ENCODE measurements around the gene PLA2G4A.

Gene PLA2G4A

DNA sequence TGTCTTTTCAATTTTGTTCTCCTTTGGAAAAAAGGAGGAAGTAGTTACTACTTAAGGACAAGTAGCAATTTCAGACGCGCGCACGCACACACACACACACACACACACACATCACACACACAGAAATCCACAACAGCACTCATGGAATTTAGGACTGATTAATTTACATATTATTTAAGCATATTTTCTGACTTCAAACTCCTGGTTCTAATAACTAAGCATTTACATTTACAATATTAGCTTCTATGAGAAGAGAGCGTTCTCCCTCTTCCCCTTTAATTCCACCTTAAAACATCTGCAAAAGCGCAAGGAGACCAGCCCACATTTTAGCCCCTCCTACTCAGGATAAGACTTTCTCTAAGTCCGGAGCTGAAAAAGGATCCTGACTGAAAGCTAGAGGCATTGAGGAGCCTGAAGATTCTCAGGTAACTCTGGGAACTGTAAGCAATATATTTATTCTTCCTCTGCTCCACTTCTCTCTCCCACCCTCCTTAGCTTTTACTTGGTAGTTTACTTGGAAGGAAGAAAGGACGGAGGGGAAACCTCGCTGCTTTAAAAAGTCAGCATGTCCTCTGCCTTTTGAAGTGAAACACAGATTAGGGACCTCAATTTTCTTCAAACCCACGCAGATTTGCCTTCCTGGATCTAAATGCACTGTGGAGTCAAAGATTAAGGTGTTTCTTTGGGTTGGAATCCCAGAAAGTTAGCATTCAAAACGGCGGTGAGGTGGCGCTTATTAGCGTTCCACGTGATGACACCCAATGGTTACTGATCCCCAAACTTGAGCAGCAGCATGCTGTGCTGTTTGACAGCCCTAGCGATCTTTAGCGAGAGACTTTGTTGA is at the start of gene PLA2G4A:
Gene PLA2G4A (plus strand): TSS at position 339 of the 844 bp plus-strand sequence. CDS start 25,406 bp downstream, outside the sequence.
- in situ Hi-C loops (cut with MboI; ENCODE audit: low sequenced_read_pairs) = no loop called here

DNA sequence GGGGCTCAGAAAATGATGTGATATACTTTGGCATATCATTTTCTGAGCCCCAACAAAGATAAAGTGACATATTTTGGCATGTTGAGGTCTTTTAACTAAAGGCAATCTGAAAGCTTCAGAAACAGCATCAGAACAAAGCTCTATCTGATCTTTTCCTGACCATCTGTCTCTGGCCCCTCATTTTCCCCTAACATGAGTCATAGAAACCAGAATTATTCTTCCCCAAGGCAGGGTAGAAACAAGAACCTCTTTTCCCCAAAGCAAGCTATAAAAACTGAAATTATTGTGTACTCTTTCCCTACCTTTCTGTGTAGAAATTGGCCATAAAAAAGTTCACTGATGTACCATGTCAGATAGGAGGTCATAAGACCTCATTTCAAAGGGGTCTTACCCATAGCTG is 48.7 kb upstream of the PLA2G4A start:
- in situ Hi-C loops (cut with MboI; ENCODE audit: low sequenced_read_pairs) = no loop called here

DNA sequence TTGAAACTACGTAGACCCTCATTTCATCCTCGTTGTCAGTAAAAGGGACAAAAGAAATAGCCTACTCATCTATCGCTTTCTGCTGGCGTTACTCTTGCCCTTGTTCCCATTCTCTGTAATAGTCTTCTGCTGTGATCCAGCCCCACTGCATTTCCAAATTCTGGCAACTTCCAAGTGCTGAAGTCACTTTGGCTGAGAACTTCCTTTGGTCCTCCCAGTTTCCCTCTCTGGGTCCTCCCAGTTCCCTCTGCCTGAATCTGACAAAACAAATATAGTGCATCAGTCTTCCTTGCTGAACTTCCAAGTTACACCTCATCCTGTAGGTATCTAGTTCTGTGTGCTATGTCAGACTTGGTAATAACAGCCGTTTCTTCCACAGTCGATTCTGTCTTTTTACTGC is 47.0 kb upstream of the PLA2G4A start:
- in situ Hi-C loops (cut with MboI; ENCODE audit: low sequenced_read_pairs) = no loop called here

DNA sequence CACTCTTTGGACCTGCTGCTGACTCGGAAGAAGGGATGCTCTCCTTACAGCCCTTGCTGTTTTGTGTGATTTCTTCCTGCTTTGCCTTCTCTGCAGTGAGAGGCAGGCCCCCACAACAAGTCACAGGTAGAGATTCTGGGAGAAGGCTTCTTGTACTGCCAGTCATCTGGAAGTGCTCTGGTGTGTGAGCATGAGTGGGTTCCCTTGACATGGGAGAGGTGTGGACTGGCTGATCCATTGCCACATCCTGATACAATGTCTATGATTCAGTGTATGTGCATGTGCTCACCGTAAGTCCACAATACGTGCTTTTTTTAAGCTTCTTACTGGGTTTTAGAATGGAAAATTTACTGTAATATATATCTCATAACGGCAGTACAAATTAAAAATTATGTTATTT is 46.0 kb upstream of the PLA2G4A start:
- in situ Hi-C loops (cut with MboI; ENCODE audit: low sequenced_read_pairs) = no loop called here

DNA sequence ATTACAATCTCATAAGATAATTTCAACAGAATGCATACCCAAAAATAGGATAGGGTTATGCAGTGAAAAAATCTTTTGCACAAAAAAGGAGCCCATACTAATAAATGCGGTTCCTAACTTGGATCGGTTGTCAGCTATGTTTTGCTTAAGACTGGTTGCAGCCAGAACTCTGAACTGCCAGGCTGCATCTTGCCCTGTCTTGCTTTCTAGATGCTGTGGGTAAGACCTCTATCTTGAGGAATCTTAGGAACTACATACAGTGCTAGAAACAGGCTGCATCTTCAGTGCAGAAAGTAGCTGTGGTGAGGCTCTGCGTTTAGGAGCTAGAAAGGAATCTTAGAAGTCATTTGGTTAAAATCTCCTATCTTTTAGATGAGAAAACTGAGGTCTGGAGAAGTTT is 45.6 kb upstream of the PLA2G4A start:
- in situ Hi-C loops (cut with MboI; ENCODE audit: low sequenced_read_pairs) = no loop called here

DNA sequence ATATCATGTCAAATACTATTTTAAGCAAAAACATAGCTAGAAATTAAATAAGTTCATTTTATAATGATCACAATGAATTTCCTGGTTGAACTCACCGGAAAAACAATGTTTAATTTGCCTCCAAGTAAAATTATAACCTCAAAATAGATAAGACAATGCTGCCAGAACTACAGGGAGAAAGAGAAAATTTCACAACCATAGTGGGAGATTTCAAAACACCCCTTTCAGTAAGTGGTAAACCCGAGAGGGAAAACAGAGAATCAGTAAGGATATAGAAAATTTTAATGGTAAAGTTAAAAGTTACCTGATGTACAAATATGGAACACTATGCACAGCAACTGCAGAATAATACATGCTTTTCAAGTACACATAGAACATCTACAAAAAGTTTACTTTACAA is 43.2 kb upstream of the PLA2G4A start:
- in situ Hi-C loops (cut with MboI; ENCODE audit: low sequenced_read_pairs) = no loop called here

DNA sequence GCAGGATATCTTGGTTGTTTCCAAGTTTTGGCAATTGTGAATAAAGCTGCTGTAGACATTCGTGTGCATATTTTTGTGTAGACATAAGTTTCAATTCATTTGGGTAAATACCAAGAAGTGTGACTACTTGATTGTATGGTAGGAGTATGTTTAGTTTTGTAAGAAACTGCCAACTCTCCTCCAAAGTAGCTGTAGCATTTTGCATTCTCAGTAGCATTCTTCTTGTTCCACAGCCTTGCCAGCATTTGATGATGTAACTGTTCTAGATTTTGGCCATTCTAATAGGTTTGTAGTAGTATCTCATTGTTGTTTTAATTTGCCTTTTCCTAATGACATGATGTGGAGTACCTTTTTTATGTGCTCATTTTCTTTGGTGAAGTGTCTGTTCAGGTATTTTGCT is 38.6 kb upstream of the PLA2G4A start:
- in situ Hi-C loops (cut with MboI; ENCODE audit: low sequenced_read_pairs) = no loop called here

DNA sequence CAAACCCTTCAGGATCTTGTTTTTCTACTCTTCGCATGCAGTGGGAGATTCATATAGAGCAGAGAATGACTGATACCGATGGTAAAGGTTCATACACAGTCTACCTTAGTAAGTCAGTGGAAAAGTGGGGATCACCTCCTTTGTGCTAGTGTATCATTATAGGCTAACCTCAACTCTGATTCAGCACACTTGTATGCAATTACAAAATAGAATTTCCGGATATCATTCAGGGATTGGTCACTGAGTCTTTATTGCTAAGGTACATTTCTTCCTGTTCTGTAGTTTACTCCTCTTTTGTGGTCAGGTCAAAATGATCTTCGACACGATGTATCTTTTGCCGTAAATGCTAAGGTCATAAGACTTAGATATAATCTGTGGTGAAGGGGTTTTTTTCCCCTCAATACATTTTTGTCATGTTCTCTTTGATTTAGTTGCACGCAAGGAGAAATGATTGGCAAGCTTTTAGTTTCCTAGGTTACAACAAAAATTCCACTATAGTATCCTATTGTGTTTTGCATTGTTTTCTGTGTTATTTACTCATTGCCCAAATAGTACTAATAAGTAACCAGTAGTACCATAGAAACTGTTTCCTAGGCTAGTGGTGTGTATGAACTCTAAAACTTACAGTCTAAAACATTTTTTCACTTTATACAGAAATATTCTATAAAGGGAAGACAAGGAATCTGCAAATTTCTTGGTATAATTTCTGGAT is 35.7 kb upstream of the PLA2G4A start:
- in situ Hi-C loops (cut with MboI; ENCODE audit: low sequenced_read_pairs) = no loop called here

DNA sequence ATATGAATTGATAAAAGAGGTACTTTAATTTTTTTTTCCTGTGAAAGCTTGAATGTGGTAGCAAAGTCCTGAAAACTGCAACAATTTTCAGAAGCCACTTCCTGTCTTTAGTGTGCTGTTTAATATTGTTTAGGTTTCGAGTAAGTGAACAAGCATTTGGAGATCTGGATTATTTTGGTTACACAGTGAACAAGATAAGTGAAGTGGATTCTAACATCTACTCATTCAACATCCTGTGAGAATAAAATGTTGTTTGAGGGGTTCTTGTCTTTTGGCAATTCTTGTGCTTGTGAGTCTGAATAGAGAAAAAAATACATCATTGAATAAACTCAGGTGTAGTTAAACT is 35.2 kb upstream of the PLA2G4A start:
- in situ Hi-C loops (cut with MboI; ENCODE audit: low sequenced_read_pairs) = no loop called here

DNA sequence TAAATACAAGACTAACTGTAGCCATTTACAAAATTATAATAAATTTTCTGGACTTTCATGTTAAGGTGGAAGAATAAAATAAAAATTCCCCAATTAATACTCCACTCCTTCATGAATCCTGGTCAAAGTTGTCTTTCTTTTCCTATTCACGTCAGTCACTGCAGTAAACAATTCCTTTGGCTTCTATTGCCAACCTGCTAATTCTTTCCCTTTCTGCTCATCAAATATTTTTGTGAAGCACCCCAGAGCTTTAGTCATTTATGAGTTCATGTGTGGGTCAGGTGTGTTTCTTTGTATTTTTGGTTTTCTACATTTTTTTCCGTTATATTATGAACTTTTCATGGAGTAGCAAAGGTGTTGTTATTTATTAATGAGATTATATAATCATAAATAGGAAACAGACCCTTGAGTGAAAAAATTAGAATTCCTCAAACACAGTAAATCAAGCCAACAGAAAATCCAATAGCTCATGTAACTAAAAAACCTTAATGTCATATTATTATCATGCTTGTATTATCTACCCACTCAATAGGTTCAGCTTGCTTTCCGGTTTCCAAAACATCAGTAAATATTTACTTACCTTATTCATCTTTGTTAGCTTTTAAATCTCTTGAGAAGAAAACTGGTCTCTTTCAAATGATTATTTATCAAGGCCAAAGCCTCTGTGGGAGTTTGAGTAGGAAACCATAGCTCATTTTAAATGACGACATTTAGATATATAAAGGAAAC is 29.6 kb upstream of the PLA2G4A start:
- in situ Hi-C loops (cut with MboI; ENCODE audit: low sequenced_read_pairs) = no loop called here

DNA sequence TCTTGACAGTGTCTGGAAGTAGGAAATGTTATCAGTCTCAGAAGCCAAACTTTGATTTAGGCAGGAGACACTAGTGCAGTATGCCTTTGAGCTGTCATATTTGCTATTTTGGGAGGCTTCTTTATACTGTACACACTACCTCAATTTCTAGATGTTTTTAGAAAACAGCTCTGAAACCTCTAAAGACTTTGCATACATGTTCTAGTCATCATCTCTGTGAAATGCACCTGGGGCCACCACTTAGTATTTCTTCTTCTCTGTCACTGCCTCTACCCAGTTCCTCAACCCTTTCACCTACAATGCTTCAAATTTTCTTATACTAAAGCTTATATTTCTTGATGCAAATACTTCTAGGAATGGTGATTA is 29.1 kb upstream of the PLA2G4A start:
- in situ Hi-C loops (cut with MboI; ENCODE audit: low sequenced_read_pairs) = no loop called here

DNA sequence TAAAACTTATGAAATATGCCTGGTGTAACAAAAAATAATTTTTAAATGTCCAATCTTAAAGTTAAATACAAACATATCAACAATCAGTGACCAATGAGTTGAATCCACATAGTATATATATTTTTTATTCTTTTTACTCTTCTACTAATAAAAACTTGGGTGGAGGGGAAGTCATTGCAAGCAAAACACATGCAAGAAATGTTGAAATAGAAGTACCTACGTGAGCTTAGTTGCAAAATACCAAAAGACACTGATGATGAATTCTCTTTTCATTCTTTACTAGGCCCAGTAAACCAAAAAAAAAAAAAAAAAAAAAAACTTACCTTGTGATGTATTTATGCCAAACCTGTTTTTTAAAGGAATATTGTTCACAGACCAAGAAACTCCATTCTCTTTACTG is 26.4 kb upstream of the PLA2G4A start:
- in situ Hi-C loops (cut with MboI; ENCODE audit: low sequenced_read_pairs) = no loop called here

DNA sequence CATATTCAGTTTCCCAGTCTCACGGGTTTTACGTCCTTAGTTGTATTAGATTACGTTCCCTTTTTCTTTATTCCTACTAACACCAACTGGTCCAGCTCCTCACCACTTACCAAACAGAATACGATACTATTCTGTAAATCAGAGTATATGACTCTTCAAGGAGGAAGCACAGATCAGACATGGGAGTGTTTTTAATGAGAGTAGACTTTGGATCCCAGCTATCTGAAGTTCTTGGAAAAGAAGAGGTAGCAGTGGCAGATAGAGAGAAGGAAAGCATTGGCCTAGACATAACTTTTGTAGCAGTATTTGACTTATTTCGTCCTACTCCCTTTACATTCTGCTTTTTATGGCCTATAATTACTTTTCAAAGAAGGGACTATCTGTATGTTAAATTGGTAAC is 24.1 kb upstream of the PLA2G4A start:
- in situ Hi-C loops (cut with MboI; ENCODE audit: low sequenced_read_pairs) = no loop called here

DNA sequence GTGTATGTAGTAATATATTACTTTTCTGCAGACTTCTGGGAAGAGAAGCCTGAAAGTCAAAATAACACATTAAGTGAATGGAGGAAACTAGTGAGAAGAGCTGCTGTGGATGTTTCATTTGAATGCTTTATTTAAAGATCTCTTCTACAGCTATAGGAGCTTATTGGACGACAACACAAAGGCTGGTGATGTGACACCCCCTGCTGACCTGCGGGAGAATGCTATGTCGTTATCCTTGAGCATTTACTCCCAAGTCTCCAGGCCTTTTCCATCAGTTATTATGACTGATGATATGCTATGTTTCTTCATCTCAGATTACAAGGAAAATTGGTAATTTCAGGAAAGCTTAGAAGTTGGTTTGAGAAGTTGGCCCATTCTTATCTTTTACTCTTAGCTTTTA is 22.3 kb upstream of the PLA2G4A start:
- in situ Hi-C loops (cut with MboI; ENCODE audit: low sequenced_read_pairs) = no loop called here

DNA sequence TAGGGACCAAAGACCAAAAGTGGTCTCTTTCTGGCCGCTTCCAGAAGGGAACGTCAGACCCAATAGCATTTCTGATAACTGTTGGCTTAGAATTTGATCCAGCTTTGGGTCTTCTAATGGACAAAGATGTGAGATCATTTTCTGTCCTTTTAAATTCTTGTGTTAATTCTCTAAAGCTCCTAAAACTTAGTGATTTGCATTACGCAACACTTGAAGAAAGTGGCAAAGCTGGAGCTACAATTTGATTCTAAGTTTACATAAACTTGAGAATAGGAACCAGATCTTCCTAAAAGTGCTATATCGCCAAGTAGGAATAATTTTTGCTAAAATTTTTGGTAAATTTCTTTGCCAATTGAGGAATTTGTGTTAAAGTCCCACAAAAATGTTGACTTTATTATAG is 21.6 kb upstream of the PLA2G4A start:
- in situ Hi-C loops (cut with MboI; ENCODE audit: low sequenced_read_pairs) = no loop called here

DNA sequence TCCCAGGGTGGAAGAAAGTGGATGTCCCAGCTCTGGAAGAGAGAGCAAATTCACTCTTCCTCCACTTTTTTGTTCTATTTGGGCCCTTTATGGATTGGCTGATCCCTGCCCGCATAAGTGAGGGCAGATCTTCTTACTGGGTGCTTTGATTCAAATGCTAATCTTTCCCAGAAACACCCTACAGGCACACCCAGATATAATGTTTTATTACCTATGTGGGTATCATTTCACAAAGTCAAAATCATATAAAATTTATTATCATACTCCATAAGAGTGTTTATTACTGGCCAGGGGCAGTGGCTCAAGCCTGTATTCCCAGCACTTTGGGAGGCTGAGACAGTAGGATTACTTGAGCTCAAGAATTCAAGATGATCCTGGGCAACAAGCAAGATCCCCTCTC is 16.9 kb upstream of the PLA2G4A start:
- in situ Hi-C loops (cut with MboI; ENCODE audit: low sequenced_read_pairs) = no loop called here

DNA sequence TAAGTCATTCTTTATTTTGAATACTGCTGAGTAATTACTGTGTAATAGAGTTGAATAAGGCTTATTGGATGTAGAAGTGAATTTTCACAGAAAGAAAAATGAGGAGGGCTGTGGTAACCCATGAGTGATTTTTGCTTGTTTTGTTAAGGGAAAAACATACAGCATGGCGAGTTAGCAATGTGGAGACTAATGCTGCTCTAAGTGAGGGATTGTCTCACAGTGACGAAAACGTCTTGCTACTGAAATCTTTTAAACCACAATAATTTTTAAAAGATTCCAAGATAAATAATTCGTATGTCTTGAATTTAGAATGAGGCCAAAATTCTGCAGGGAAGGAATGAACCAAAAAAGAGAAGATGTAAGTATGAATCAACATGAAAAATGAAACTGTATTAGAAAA is 16.2 kb upstream of the PLA2G4A start:
- in situ Hi-C loops (cut with MboI; ENCODE audit: low sequenced_read_pairs) = no loop called here

DNA sequence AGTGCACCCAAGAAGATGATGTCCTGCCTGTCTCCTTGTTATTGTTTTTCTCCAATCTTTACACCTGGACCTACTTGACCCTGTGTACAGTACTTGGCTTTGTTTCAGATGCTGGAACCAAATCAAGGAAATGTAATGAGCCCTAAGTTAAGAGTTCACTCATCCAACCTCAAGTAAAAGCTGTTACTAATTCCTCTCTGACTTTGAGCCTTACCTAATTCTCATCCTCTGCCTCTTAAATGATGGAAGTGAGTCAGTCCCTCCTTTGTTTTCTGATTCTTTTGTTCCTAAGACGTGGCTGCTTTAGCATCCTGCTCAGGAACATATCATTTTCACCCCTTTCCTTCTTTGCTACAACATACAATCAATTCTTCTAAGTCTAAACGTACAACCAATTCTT is 15.3 kb upstream of the PLA2G4A start:
- in situ Hi-C loops (cut with MboI; ENCODE audit: low sequenced_read_pairs) = no loop called here

DNA sequence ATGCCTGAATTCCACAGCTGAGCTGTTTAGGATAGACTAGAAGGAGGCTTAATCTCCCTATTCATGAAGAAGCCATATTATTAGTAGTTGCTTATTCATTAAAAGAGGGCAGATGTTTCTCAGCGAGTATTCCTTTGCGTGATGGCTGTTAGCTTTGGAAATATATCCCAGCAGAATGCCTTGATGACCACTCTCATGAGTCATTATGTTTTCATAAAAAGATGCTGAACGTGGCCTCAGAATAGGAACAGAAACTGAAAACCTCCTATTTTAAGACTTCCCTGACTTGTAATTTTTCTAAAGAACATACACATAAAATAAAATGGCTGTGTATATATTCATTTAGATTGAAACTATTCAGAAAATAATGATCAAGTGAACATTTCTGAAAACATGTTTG is 9.6 kb upstream of the PLA2G4A start:
- in situ Hi-C loops (cut with MboI; ENCODE audit: low sequenced_read_pairs) = no loop called here

DNA sequence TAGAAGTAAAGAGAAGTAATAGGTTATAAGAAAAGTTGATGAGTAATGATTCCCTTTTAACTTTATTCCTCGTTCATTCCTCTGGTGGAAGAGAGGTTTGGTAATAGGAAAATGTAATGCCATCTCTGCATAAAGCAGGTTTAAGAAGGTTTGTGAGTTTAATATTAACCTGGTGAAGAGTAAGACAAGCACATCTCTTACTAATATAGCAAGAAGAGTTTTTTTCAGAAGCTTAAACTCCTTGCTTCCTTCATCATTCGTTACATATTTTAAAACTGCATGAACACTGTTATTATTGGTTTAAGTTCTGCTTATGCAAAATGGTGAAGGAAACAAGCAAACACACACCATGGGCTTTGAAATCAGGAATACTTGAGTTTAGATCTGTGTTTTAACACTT is 9.2 kb upstream of the PLA2G4A start:
- in situ Hi-C loops (cut with MboI; ENCODE audit: low sequenced_read_pairs) = no loop called here

DNA sequence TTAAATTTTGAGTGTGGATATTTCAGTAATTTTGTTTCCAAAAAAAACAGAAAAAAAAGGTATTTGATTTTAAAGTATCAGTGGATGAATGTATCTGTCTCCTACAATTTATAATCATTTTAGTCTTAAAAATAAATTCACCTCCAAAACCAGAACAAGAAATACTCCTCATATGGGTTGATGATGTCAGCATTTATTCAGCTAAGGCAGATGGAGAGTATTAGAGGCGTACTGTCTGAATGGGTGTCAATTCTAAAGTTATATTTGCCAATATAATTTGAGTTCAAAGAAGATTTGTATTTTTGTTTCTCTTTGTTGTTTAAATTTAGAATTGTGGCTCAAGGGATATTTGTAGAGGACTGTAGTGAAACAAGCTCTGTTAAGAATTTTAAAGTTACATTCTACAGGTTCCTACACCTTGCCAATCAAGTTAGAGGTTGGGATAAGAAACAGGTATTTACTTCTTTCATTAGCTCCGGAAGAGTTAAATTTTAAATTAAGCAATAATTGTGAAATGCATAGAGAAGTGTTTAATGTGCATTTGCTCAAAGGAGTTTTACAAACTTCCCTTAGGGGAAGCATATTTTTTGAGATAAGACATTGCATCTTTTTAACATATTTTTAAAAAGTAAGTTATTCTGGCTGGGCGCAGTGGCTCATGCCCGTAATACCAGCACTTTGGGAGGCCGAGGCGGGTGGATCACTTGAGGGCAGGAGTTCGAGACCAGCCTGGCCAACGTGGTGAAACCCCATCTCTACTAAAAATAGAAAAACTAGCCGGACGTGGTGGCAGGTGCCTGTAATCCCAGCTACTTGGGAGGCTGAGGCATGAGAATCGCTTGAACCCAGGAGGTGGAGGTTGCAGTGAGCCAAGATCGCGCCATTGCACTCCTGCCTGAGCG is 1.2 kb downstream of the PLA2G4A start:
- in situ Hi-C loops (cut with MboI; ENCODE audit: low sequenced_read_pairs) = no loop called here

All from HL-60/S4 (cell line).